Left kidney (tissue), 2 donors: ENCODE data around the gene CDH4. TPM values are rescaled to one million over a fixed set of nuclear protein-coding genes. Genes with fewer than 3 reads are reported as not detected.

ENCODE experiments used
- DNase-seq: peaks from one replicate; pipeline ENCODE4 v3.0.0-alpha.2; 2013
- polyA plus RNA-seq: library from polyadenylated mRNA; unstranded; fragments of 120-200 nt; gene quantifications from one replicate; pipeline ENCODE4 v1.2.1, GENCODE V29; 2013; ENCODE audit not compliant: insufficient read length

Gene CDH4
- polyA plus RNA-seq, 1 donor: 7.3 TPM

DNA sequence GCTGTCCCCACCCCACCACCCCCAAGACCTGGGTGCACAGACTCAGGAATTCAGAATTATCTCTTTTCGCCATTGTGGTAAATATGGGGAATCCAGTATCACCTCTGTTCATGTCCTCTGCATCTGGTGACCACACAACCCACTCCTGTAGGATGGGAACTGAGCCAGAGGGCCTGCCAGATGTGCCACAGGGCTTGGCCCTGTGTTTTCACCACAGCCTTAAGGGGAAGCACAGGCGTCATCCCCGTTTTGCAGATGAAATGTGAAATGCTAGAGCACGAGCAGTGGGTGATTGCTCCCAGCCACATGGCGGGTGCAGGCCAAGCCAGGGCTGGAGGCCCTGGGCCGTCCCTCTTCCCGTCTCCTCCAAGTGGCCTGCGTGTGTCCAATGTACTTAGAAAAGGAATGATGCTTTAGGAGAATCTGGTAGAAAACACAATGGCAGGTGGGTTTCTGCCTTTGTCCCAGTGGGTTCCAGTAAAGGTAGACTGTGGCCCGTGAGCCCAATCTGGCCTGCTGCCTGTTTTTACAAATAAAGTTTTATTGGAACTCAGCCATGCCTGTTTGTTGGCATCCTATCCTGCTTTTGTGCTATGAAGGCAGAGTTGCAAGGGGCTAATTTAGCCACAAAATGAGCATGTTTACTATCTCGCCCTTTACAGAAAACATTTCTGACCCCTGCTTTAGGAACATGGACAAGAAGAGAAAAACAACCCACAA lies 309.2 kb downstream of the CDH4 start:
- no peak for DNase-seq

- DNase-seq: no peak
These were observed 310.4 kb downstream of the CDH4 start for GRCh38 chr20:61562491-61562890.

DNA sequence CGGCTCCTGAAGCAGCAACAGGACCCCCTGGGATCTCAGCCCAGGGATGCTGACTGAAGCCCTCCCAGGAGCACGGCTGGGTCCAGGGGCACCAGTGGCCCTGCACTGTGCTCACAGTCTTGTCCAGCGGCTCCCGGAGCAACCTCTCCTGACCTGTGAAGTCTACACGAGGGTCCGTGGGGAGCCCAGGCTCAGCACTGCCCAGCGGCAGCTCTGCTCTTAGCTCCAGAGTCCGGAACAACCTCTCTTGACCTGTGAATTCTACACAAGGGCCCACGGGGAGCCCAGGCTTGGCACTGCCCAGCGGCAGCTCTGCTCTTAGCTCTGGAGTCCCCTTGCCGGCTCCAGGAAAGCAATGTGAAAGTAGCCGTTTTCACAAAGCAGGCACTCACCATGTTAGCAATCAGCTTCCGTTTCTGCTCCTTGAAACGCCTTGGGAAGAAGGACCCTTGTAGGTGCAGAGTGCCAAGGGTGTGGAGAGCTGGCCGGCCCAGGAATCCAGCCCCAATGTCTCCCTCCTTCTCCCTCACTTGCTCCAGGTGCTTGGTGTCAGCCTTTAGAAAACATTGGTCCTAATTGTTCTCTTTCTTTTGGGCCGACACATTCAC lies 310.9 kb downstream of the CDH4 start:
- DNase-seq: no peak

DNA sequence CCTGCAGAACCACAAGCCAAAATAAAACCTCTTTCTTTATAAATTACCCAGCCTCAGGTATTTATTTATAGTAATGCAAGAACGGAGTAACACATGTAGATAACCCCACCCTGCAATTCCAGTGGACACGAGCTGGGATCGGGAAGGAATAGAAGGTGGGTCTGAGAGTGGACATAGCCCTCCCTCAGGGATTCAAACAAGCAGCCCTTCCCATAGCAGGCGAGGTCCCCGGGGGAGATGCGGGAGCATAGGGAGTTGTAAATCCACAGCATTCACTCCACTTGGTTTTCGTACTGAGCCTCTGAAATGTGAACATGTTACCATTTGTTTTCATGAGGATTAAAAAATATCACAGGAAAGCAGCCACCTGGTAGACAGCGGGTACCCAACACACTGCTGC lies 312.6 kb downstream of the CDH4 start:
- no peak for DNase-seq

- no peak for DNase-seq
These were observed 313.7 kb downstream of the CDH4 start for GRCh38 chr20:61565791-61566190.

- DNase-seq: no peak
These were observed 314.6 kb downstream of the CDH4 start for GRCh38 chr20:61566691-61567090.

DNA sequence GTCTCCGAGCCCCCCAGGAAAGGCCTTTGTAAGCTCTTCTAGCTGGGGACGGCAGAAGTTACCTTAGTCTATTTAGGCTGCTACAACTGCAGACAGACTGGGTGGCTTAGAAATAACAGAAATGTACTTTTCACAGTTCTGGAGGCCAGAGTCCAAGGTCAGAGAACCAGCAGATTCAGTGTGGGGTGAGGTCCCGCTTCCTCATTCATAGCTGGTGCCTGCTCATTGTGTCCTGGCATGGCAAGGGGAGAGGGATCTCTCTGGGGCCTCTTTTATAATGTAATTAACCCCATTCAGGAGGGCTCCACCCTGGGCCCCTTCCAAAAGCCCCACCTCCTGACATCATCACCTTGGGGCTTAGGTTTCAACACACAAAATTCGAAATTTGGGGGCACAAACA lies 315.1 kb downstream of the CDH4 start:
- no peak for DNase-seq

DNA sequence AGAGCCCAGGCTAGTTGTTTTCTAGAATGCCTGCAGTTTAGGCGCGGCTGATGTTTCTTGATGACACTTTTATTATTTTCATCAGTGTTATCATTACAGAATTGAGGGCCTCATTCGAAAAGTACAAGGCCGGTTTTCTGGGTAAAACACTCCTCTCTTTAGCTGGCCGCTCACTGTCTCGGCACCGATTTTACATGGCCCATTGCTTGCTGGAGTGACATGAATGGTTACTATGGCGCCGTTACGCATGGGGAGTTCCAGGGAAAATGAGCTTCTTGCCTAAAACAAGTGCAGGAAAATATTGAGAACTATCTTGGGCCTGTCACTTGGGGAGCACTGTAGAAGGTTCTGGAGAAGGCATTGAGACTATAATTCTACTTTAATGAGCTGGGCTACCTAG lies 317.8 kb downstream of the CDH4 start:
- peak; percentile 80 for DNase-seq

GRCh38 chr20:61570646-61571195 lies 318.7 kb downstream of the CDH4 start:
- no peak for DNase-seq

- DNase-seq: no peak
These were observed 319.2 kb downstream of the CDH4 start for GRCh38 chr20:61571221-61571620.

- DNase-seq: no peak
These were observed 320.1 kb downstream of the CDH4 start for GRCh38 chr20:61571916-61572711.

DNA sequence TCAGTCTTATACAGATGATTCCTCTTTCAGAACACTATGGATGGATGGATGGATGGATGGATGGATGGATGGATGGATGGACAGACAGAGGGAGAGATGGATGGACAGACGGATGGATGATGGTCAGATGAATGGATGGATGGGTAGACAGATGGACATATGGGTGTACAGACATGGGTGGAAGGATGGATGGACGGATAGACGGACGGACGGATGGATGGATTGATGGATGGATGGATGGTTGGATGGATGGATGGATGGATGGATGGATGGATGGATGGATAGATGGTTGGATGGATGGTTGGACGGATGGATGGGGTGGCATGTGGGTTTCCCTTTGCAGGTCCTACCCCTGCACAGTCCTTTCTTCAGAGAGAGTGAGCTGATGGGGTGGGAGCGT lies 320.7 kb downstream of the CDH4 start:
- DNase-seq: no peak

- DNase-seq: no peak
These were observed 321.6 kb downstream of the CDH4 start for GRCh38 chr20:61573415-61574305.

- DNase-seq: no peak
These were observed 323.3 kb downstream of the CDH4 start for GRCh38 chr20:61575151-61575937.

GRCh38 chr20:61576372-61576771 lies 324.3 kb downstream of the CDH4 start:
- DNase-seq: no peak

GRCh38 chr20:61577065-61577464 lies 325.0 kb downstream of the CDH4 start:
- DNase-seq: no peak

GRCh38 chr20:61579908-61580307 lies 327.8 kb downstream of the CDH4 start:
- no peak for DNase-seq

- no peak for DNase-seq
These were observed 329.1 kb downstream of the CDH4 start for GRCh38 chr20:61580958-61581824.

- no peak for DNase-seq
These were observed 329.7 kb downstream of the CDH4 start for GRCh38 chr20:61581825-61582188.
